Retinal pigment epithelial cell (primary cell): ENCODE results near the gene GPR55.

Experiments used
- DNase-seq: peaks from one replicate; pipeline ENCODE4 v3.0.0-alpha.2; 2010; ENCODE audit warnings: low read depth
- H3K4me3 ChIP-seq: 2 replicates; pipeline ENCODE4 v1.5.1; 2011; ENCODE audit warnings: mild to moderate bottlenecking, low read length, control low read depth, moderate library complexity
- TF ChIP-seq, protein P1 (sequence below): conservative IDR thresholded peaks from 2 replicates; pipeline ENCODE4 v1.5.1; 2011; ENCODE audit warnings: low read depth, low read length, control low read depth, inconsistent platforms

Gene GPR55

DNA sequence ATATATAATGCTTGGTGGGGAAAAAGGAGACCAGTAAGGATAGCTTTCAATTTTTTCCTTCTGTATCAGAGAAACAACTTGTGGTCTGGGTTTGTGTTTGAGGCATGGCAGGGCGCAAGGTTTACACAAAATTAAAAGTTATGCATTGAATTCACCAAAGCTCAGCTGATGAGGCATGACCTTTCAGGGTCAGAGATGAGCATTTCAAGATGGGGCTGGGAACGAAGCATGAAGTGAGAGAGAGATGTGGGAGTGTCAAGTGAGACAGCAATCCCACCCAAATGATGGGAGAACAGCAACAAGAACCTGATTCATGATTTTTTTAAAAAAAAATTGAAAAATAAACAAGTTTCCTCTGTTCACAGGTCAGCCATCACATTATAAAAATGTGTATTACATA, 4.9 kb downstream of the GPR55 start:
- H3K4me3 ChIP-seq: no peak overlapping the region
- TF ChIP-seq, protein P1, sequence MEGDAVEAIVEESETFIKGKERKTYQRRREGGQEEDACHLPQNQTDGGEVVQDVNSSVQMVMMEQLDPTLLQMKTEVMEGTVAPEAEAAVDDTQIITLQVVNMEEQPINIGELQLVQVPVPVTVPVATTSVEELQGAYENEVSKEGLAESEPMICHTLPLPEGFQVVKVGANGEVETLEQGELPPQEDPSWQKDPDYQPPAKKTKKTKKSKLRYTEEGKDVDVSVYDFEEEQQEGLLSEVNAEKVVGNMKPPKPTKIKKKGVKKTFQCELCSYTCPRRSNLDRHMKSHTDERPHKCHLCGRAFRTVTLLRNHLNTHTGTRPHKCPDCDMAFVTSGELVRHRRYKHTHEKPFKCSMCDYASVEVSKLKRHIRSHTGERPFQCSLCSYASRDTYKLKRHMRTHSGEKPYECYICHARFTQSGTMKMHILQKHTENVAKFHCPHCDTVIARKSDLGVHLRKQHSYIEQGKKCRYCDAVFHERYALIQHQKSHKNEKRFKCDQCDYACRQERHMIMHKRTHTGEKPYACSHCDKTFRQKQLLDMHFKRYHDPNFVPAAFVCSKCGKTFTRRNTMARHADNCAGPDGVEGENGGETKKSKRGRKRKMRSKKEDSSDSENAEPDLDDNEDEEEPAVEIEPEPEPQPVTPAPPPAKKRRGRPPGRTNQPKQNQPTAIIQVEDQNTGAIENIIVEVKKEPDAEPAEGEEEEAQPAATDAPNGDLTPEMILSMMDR: no peak
- no peak for DNase-seq

DNA sequence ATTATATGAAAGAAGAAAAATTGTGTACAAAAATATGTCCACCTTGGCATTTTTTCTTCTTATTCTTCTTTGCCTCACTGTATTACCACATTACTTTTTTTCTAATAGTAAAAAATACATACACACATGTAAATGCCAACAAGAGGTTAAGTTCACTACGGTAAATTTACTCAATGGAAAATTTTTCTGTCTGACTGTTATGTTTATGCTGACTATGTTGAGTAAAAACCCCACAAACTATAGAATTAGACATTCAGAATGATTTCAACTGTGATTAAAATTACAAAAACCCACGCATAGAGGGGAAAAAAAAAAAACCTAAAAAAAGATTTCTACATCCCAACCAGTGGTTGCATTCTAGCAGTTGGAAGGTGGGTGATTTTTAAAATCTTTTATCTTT, 5.4 kb downstream of the GPR55 start:
- DNase-seq: no peak
- H3K4me3 ChIP-seq: no peak overlapping the region
- TF ChIP-seq, protein P1: no peak

DNA sequence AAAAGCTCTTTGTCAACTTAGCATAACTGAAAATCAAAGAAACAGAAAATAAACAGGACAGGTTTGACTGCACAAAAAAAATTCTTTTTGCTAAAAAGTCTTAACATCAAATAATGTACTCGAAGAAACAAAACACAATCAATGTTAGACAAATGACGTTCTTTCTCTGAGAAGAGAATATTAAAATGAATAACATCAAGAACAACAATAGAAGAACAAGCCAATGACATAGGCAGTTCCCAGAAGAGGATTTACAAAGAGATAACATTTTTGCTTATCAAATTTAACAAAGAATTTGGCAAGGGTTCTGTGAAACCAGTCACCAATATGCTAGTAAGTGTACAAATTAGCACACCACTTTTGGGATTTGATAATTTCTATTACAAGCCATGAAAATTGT, 5.8 kb downstream of the GPR55 start:
- H3K4me3 ChIP-seq: no peak overlapping the region
- TF ChIP-seq, protein P1: no peak
- DNase-seq: no peak

DNA sequence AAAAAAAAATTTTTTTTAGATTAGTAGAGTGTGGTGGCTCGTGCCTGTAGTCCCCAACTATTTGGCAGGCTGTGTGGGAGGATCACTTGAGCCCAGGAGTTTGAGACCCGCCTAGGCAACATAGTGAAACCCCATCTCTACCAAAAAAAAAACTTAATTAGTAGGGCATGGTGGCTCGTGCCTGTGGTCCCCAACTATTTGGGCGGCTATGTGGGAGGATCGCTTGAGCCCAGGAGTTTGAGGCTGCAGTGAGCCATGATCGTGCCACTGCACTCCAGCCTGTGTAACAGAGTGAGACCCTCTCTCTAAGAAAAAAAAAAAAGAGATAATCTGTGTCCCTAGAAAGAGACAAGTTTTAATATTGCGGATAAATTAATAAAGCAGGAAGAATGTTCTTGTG, 8.8 kb downstream of the GPR55 start:
- TF ChIP-seq, protein P1: no peak
- no peak overlapping the region for H3K4me3 ChIP-seq
- no peak for DNase-seq

DNA sequence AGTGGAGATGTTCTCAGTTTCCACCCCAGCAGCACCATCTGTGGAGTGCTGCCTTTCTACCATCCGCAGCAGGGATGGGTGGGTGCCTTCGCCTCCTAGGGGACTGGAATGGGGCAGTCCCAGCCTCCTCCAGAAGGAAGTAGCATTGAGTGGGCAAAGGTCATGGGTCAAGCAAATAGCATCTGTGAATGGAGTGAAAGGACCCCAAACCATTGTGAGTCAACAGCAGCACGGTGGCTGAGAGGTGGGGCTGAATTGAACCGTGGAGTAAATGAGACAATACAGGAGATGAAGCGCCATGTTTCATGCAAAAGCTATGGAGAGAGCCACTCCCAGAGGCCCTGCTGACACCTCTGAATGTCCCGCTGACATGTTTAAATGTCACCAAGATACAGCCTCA, 9.7 kb downstream of the GPR55 start:
- TF ChIP-seq, protein P1: no peak
- no peak overlapping the region for H3K4me3 ChIP-seq
- DNase-seq: no peak

DNA sequence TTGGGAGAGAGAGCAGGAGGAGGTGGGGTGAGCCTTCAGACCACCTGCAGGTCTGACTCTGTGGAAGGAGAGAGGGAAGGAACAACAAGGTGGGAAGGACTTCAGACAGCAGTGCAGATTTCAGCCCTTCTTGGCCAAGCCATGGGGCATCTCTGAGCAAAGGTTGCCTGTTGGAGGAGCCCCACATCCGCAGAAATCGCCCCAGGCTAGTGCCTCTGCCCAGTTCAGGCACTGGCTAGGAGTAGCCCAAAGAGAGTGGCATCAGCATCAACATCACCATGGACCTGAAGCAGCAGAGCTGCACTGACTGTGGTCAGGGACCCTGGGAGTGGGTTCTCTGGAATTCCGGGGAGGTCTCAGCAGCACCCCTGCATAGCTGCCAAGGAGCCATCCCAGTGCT, 10.2 kb downstream of the GPR55 start:
- no peak for DNase-seq
- no peak overlapping the region for H3K4me3 ChIP-seq

DNA sequence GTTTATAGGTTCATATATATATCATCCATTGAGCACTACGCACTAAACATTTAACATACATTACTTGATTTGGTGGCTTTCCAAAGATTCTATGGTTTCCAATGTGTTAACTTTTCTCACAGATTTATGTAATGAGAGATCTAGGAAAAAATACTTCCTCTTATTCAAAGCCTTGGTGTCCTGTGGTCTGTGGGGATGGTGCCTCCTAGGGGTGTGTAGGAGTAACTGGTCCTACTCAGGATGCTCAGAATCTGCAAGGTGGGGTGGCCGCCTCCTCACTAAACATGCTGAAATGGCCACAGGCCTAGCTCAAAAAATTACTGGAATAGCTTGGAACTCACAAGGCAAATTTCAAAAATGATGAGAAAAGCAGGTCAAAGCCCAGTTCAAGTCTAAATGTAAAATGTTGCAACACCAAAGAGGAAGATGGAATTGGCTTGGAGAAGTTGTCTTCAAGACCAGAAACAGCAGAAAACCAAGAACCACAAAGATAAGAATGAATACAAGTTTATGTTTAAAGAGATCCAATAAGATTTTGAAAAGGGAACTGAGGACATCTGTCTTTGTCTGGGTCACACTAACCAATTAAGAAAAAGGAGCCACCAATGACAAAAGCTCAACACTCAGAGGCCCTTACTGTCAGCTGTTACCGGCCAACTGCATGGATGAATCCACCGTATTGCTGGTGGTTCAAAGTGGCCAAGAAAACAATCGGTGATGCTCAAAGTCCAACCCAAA, 11.5 kb downstream of the GPR55 start:
- DNase-seq: no peak
- H3K4me3 ChIP-seq: no peak overlapping the region
- TF ChIP-seq, protein P1: peak; percentile 63

More for the DNA sequence above, 10.2 kb downstream of the GPR55 start:
- TF ChIP-seq, protein P1: no peak
